CD4-positive, alpha-beta T cell treated with Interleukin-15 for 1 hour (primary cell): Measurements from ENCODE around the gene CLDN18.
A peak's percentile ranks its signal among the peaks of the same experiment; 100 is the strongest.

Experiments
- DNase-seq: peaks from one replicate; pipeline ENCODE4 v3.0.0-alpha.2; 2020

Gene CLDN18

DNA sequence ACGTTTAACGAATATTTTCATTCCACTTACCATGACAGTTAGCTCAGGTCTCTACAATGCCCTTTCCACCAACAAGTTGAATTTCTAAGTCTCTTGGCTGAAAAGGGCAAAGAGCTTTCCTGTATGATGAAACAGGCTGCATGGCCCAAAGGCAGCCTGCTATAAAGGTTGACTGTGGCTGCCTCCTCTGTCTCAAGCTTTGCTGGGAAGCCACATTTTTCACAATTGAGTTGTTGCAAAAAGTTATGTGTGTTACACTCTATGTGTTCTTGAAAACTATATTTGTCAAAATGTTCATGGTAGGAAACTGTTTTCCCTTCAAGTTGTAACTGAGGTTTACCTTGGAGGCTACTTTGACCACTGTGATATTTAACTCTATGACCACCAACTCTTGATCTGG lies 56.0 kb downstream of the CLDN18 start:
- no peak for DNase-seq

DNA sequence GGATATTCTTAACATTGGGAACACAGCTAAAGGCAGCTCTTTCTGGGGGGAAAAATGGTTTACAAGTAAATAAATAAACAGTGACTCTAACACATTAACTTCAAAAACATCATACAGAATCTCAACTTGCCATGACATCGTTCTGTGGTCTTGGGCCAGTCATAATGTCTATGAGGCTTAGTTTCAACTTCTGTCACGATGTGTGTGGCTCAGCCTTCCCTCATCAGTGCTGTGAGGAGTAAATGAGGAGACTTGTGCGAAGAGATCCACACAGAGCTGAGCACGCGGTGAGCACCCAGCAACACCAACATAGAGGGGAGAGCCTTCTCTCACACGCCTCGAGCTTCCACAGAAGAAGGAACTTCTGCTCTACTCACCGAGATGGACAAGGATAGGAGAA lies 56.4 kb downstream of the CLDN18 start:
- DNase-seq, result no peak

DNA sequence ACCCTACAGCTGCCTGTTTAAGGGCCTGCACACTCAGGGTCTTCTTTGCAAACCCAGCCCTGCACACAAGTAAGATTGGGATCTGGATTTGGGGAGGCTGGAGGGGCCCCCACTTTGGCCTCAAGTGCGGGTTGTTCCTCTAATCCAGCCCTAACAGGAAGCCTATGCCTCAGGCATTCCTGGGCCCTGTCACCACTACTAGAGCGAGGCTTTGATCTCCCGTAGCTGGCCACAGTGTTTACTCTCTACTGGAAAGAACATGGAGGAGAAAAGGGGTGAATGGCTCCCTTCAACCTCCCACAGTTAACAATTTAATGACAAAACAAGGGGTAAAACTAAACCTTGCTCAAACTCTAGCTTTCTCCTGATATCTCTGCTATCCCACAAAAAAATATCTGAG lies 57.0 kb downstream of the CLDN18 start:
- no peak for DNase-seq

DNA sequence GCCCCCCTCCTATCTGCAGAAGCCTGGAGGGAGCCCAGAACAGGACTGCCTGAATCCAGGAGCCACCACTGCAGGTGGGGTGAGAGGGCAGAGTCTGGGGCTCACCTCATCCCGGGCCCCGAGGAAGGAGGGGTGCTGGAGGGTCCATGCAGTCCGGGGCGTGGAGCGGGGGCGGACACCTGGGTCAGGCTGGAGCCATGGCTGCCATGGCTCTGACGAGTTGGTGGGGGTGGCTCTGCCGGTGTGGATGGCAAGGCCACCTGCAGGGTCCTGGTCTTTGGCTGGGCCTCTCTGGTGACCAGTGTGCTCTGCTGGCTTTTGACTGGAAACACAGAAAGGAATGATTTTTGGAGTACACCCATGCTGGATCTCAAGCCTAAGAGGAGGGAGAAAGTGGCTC lies 58.1 kb downstream of the CLDN18 start:
- DNase-seq, result no peak

DNA sequence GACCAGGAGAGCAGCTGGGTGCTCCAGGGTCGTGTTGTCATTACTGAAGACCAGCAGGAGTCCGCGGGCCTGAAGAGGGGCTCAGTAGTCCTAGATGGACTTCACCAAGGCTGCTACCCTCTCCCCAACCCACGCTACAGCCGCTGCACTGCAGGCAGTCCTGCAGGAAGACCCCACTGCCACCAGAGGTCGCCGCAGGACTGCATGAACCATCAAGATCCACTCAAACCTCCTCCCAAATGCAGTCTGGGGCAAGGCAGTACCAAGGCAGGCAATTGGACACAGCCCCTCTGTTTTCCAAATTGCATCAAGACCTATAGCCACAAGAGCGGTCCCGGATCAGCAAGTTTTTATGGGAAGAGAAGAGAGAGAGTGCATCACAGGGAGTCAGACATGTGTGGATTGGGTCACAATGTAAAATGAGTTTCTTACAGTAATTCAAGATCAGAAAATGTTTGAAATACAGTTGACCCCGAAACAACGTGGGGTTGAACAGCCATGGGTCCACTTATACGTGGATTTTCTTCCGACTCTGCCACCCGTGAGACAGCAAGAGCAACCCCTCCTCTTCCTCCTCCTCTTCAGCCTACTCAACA lies 58.7 kb downstream of the CLDN18 start:
- peak; percentile 65 for DNase-seq

DNA sequence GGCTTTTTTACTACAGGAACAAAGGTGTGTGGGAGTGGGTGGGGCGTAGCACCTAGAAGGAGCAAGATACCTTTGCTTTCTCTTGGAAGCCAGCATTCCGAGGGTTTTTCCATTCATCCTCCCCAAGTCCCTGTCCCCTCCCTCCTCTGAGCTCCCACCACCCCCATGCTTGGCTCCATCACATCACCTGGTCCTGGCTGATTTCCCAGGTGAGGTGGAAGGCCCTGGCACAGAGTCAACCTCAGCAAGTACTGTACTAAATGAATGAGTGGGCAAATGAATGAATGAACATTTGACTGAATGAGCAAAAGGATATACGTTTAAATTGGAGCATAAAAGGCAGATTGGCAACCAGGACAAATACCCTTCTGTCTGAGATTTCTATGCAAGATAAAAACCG lies 60.0 kb downstream of the CLDN18 start:
- DNase-seq, result no peak

DNA sequence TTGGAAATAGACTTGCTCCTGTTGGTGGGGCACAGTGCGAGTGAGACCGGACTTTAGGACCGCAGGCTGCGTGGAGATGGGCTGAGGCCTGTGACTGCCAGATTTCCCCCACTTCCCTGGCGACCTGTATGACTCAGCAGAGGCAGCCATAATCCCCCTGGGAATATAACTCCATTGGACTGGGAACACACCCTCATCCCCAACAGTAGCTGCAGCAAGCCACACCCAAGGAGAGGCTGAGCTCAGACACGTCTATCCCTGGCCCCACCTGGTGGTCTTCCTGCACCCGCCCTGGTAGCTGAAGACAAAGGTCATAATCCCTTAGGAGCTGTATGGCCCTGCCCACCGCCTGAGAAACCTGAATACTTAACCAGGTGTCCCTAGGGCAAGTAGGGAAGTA lies 62.8 kb downstream of the CLDN18 start:
- DNase-seq, result no peak

DNA sequence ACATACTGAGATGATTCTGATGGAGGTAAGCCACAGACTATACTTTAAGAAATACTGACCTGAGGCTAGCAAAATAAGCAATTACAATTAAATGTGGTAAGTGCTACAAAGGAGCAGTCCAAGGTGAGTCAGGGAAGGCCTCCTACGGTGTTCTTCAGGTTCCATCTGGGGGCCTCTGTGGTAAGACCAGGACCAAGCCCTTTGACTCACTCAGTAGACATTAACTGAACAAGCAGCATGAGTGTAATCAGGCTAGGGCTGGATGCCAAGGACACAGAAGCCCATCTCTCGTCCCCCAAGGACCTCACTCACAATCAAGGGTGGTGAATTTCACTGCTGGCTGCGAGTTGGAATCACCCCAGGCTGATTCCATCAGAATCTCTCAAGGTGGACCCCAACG lies 68.1 kb downstream of the CLDN18 start:
- no peak for DNase-seq

DNA sequence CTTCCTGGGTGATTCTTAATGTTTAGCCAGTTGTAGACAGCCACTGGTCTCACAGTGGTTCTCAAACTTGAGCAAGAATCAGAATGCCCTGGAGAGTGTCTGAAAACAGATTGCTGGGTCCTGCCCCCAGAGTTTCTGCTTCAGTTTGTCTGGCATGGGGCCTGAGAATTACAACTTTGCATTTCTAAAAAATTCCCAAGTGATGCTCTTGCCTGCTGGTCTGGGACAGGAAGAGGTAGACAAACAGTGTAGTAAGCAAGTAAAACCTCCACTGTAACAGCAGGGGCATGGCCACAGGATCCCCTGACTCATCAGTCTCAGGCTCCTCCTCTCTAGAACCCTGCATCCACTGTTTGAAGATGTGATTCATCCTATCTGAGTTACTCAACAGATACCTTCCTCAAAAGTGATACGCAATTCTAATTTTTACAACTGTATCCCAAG lies 69.0 kb downstream of the CLDN18 start:
- peak; percentile 39 for DNase-seq

DNA sequence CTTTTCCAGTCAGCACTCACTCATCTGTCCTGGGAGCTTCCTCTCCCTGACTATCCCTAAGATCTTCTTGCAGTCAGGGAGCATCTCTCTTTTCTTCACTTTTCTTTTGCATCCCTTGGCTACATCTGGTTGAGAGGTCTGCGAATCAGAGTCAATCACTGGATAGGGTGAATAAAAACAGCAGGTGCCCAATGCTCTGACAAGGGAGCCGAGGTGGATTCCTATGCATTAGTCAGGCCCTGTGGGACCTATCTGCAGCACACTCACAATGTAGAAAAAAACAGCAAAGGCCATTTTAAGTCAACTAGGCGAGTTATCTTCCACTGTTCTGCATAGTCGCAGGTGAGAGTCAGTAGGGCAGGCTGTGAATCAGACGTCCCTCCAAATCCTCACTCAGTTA lies 69.9 kb downstream of the CLDN18 start:
- no peak for DNase-seq

DNA sequence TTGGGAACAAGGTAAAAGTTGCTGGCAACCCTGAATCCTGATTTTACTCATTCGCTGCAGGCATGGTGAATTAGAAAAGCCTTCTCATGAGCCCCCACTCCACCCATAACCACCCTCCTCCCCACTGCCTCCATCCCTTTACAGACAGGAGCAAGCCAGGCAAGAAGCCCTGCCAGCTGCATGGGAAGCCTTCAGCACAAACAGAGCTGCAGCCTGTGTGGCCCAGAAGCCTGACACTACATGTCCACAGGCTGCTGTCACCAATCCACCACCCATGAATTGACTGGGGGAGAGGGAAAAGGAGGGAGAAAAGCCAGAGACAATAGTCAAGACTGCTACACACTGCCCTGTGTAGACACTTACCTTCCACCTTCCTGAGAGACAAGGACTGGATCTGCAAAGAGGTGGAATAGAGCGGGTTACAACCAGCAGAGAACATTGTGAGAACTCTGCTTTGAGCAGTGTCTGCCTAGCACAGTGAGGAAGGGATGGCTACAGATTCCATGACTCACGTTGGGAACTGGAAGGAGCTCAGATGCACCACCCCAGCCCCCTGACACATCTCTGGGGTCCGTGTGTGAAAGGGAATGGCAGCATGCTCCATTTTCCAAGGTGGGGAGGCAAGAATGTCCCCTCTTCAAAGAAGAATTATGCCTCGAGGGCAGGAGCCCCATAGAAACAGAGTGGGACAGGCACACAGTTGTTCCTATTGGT lies 71.6 kb downstream of the CLDN18 start:
- DNase-seq, result no peak

DNA sequence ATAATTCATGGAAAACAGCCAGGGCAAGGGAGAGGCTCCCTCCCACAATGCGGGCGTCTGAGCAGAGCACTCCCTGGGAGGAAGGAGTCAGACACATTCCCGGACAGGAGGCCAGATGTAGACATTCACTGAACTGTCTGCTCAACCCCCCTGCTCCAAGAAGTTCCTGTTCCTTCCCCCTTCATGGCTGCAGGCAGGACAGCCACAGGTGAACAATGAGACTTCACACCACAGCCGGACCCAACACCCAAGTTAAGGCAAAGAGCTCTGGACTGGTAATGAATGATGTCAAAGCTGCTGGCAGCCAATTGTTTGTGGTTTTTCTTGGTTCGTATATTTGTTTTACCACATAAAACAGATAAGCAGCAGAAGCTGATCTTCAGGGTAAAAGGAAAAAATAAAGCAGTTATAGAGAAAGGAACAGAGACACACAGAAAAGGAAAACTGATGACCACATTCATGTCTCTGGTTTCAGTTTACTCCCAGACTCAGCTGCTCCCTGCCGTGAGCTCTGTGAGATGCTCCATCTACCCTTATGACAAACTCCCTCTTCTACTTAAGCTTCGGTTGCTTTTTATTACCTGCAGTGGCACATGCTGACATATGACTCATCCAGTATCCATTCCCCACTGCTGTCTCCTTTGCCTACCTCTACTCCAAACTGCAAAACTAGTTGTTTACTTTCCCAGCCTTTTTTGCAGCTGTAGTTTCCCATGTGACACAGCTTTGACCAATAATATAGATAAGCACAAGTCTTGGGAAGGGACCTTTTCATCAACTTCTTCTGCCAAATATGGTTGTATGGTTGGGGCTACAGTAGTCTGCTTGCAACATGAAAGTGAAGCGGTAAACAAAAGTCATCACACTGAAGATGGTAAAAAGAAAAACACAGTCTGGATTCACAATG lies 72.4 kb downstream of the CLDN18 start:
- no peak for DNase-seq

DNA sequence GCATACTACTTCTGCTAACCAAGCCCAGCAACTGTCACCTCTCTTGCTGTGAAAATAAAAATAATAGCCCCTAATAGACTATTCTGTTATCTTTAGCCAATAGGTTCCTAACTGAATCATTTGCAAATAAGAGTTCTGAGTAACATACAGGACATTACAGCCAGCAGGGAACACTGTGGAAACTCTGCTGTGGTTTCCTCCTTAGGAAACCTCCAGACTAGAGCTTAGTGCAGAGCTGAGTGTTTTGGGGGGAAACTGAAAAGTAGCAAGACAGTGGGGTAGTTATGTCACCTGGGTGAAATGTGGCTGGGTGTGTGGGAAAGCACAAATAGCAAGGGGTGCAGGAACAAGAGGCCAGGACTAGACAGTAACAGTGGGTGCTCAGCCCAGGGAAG lies 73.0 kb downstream of the CLDN18 start:
- DNase-seq, result no peak
